Tibial artery (tissue), 4 donors: ENCODE data around the gene TTBK2.

Experiments
- DNase-seq, 2 donors: peaks; one replicate each; pipeline ENCODE4 v3.0.0-alpha.2; 2019
- H3K27ac ChIP-seq, 2 donors: fragments of 200-600 bp; sonication (generic) in 1 of 2; 1 replicate in 1 of 2; 2 replicates in 1 of 2; pipeline ENCODE4 v1.5.1; 2018 to 2019; ENCODE audit warnings: mild to moderate bottlenecking in 1 of 2
- H3K27me3 ChIP-seq, 2 donors: fragments of 200-600 bp; sonication (generic) in 1 of 2; one replicate each; pipeline versions ENCODE4 v1.5.1 to v1.6.0; 2016 to 2019
- H3K36me3 ChIP-seq, 3 donors: fragments of 200-600 bp; sonication (generic) in 2 of 3; one replicate each; pipeline ENCODE4 v1.5.1; 2016 to 2019; ENCODE audit warnings: mild to moderate bottlenecking in 2 of 3
- H3K4me1 ChIP-seq, 4 donors: fragments of 200-600 bp; sonication (generic) in 2 of 4; 1 replicate in 3 of 4; 2 replicates in 1 of 4; pipeline ENCODE4 v1.5.1; 2016 to 2019
- H3K4me3 ChIP-seq, 2 donors: fragments of 200-600 bp; sonication (generic) in 1 of 2; 1 replicate in 1 of 2; 2 replicates in 1 of 2; pipeline ENCODE4 v1.5.1; 2018 to 2019; ENCODE audit warnings: mild to moderate bottlenecking in 2 of 2
- H3K9me3 ChIP-seq, 3 donors: fragments of 200-600 bp; sonication (generic) in 1 of 3; one replicate each; pipeline ENCODE4 v1.5.1; 2016 to 2019
- CTCF ChIP-seq, 2 experiments: fragments of 200-600 bp in 1 of 2; fragments of 450-650 bp in 1 of 2; IDR thresholded peaks; one replicate each; pipeline ENCODE4 v1.5.1; 2017 to 2019; ENCODE audit warnings: antibody characterized with exemption in 2 of 2, mild to moderate bottlenecking in 1 of 2, moderate library complexity in 1 of 2
- intact Hi-C: fragments of 100-400 bp; cut with DNase I; formaldehyde crosslinking; loops from one replicate; pipeline ENCODE4 v1.15.0; 2023; ENCODE audit warnings: low total_unique reads

The TTBK2 gene

DNA sequence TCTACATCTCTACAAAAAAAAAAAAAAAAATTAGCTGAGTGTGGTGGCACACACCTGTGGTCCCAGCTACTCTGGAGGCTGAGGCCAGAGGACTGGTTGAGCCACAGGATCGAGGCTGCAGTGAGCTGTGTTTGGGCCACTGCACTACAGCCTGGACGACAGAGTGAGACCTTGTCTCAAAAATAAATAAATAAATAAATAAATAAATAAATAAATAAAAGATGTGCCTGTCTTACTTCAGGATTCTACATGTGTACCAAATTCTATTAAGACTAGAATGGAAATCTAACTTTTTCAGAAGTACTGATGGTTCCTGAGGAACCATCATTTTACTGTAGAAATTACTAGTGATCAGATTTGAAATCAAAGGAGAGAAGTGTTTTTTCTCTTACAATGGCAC is 51.9 kb downstream of the TTBK2 start:
- TF ChIP-seq CTCF (IDR thresholded peaks at IDR 0.05), result no peak
- DNase-seq, result no peak
- Histone ChIP-seq H3K36me3 (peaks cover 0 to 4% (median 3%) of the 10 kb centered on the region in 3 donors), H3K9me3 (no peaks in the 10 kb centered on the region), H3K27me3 (no peaks in the 10 kb centered on the region), H3K27ac (no peak overlapping the region), H3K4me3 (no peak overlapping the region), H3K4me1 (peaks cover 0 to 2% (median 0%) of the 10 kb centered on the region in 4 donors)
- intact Hi-C loops, result no loop called here

DNA sequence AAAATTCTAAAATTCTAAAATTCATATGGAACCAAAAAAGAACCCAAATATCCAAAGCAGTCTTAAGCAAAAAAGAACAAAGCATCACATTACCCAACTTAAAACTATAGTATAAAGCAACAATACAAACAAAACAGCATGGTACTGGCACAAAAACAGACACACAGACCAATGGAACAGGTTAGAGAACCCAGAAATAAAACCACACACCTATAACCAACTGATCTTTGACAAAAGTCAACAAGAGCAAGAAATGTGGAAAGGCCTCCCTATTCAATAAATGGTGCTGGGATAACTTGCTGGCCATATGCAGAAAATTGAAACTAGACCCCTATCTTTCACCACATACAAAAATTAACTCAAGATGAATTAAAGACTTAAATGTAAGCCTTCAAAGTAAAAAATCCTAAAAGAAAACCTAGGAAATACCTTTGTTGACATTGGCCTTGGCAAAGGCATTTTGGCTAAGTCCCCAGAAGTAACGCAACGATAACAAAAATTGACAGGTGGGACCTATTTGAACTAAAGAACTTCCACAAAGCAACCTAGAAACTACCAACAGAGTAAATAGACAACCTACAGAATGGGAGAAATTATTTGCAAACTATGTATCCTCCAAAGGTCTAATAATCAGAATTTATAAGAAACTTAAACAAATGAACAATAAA is 56.9 kb downstream of the TTBK2 start:
- TF ChIP-seq CTCF (IDR thresholded peaks at IDR 0.05), result no peak
- no peak overlapping the region for H3K4me3 ChIP-seq
- intact Hi-C loops, result no loop called here

DNA sequence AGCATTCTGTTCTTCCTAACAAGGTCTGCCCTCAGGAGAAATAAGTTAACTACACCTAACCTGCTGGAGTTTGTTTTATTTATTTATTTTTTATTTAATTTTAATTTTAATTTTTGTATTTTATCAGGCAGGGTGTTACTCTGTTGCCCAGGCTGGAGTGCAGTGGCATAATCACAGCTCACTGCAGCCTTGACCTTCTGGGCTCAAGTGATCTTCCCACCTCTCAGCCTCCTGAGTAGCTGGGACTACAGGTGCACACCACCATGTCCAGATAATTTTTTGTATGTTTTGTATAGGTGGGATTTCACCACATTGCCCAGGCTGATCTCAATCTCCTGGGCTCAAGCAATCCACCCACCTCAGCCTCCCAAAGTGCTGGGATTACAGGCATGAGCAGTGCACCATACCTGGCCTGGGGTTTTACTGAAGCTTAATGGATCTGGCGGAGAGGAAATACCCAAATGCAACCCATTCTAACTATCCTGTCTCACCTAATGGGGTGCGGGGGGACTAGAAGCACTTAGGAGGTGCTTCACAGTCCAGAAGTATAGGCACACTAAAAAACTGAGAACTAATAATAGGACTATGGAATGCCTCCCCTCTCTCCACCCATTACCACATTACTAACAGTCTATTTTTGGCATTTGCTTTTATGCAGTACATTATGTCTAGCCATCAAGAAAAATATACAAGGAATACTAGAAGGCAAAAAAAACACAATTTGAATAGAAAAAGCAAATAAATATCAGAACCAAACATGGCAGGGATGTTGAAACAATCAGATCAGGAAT is 61.4 kb downstream of the TTBK2 start:
- H3K4me1 ChIP-seq, result peaks cover 0 to 32% (median 7%) of the 10 kb centered on the region in 4 donors
- intact Hi-C loops, result no loop called here
- H3K27me3 ChIP-seq, result no peaks in the 10 kb centered on the region
- H3K9me3 ChIP-seq, result no peaks in the 10 kb centered on the region
- H3K27ac ChIP-seq, result peak overlapping the region in 1 of 2 donors; percentile 48
- DNase-seq, result no peak
- TF ChIP-seq CTCF (IDR thresholded peaks at IDR 0.05), result no peak
- no peak overlapping the region for H3K4me3 ChIP-seq
- peaks cover 0 to 6% (median 0%) of the 10 kb centered on the region in 3 donors for H3K36me3 ChIP-seq

More for the DNA sequence above, 56.9 kb downstream of the TTBK2 start:
- Histone ChIP-seq H3K9me3 (no peaks in the 10 kb centered on the region), H3K36me3 (no peaks in the 10 kb centered on the region), H3K27me3 (no peaks in the 10 kb centered on the region), H3K27ac (no peak overlapping the region), H3K4me1 (peaks cover 0 to 23% (median 6%) of the 10 kb centered on the region in 4 donors)
- no peak for DNase-seq

DNA sequence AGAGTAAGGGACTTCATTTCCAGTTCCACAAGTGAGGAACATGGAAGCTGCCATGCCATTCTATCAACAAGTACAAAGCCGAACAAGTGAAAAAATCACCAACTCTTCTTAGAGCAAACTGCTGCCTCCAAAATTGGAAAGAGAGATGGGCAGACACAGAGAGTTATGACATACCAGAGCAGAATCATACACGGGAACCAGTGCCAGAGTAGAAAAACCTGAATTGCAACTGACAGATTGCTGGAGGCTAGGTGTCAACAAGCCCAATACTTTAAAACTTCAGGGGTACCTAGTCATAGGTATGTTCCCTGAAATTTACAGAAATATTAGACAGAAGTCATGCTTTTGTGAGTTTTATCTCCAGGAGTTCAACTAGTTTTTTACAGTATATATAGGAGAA is 62.0 kb downstream of the TTBK2 start:
- H3K27me3 ChIP-seq, result no peaks in the 10 kb centered on the region
- peaks cover 0 to 10% (median 5%) of the 10 kb centered on the region in 3 donors for H3K36me3 ChIP-seq
- no peaks in the 10 kb centered on the region for H3K9me3 ChIP-seq
- H3K27ac ChIP-seq, result no peak overlapping the region
- no peak for DNase-seq
- intact Hi-C loops, result no loop called here
- H3K4me3 ChIP-seq, result no peak overlapping the region
- peaks cover 0 to 28% (median 7%) of the 10 kb centered on the region in 4 donors for H3K4me1 ChIP-seq
- no peak for TF ChIP-seq CTCF (IDR thresholded peaks at IDR 0.05)

DNA sequence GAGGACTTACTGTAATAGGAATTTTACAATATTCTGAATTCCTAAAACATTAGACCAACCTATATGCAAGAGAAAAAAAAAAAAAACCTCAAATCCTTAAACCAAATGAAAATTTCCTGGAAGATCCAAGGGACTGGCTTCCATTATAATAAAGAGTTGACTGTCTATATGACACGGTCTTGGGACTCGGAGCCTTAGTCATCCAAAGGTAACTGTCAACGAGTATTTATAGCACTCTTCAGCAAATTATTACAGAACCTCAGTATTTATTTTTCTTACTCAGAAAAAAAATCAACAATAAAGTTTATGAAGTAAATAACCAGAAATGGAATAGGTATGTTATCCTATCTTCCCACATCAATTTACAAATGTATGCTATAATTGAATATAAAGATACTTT is 66.0 kb downstream of the TTBK2 start:
- H3K9me3 ChIP-seq, result no peaks in the 10 kb centered on the region
- H3K27me3 ChIP-seq, result no peaks in the 10 kb centered on the region
- no peak for DNase-seq
- intact Hi-C loops, result no loop called here
- H3K4me1 ChIP-seq, result peaks cover 0 to 18% (median 7%) of the 10 kb centered on the region in 4 donors
- no peak for TF ChIP-seq CTCF (IDR thresholded peaks at IDR 0.05)
- peaks cover 7 to 21% (median 12%) of the 10 kb centered on the region in 3 donors for H3K36me3 ChIP-seq
- H3K4me3 ChIP-seq, result no peak overlapping the region
- H3K27ac ChIP-seq, result no peak overlapping the region
